ENCODE data around the gene TFEB. TPM values are rescaled to one million over a fixed set of nuclear protein-coding genes. Genes with fewer than 3 reads are reported as not detected.

The TFEB gene
- total RNA-seq, 1 donor from 2014 or later, result 9.7 TPM

DNA sequence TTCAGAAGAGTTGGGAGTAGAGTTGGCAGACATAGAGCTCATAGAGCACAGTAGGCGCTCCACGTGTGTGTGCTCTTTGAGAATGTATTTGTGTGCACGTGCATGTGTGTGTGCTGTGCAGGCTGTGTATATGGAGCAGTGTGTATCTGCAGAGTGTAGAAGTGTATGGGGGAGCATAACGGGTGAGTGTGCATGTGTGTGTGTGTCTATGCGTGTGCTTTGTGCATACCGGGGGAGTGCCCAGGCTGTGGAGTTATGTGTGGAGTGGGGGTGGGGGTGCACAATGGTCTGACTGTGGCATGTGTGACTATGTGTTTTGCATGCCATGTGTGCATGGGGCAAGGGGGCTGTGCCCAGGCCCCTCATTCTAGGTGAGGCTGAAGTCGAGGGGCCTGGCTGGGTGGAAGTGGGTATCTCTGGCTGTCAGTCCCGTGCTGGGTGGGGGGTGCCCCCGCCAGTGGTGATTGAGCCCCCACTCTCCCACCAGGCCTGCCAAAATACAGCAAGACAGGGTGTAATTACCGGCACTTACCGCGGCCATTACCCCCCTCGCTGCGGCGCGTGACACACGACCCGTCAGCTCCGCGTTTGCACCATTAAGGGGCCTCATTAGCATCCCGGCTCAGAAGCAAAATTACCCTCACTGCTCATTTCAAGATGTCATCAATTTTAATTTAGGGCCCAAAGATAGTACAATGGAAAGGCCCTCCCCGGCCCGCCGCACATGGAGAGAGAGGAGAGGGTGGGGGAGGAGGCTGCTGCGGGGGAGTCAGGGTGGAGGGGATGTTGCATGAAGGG is 58.1 kb downstream of the TFEB start:
- intact Hi-C loops (cut with micrococcal nuclease), result no loop called here

DNA sequence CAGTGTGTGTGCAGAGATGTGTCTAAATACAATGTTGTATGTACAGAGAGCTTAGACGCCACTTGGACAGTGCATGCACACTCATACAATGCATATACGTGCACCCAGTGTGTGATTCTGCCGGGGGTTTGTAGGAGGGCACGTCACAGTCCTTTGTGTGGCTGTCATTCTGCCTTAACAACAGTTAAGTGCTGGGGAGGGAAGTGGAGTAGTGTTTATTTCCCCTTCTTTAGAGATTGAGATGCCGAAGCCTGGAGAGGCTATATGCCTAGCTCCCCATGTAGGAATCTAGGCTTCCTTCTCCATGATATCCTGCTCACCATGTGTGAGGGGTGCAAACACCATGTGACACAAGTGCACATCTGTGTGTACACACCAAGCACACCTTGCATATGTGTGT is 59.0 kb downstream of the TFEB start:
- intact Hi-C loops (cut with micrococcal nuclease), result no loop called here

DNA sequence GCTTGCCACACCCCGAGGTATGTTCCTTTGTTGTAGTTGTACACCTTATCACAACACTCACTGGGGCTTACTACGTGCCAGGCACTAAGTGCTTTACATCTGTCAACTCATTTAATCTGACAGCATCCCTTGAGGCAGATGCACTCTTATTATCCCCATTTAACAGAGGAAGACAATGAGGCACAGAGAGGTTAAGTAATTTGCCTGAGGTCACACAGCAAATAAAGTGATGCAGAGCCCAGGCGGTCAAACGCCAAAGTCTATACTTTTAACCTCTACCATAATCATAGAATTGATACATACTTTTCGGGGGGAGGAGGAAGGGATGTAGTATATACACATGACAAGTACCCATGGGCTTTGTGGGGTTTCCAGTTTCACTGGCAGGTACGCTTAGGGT is 59.4 kb downstream of the TFEB start:
- intact Hi-C loops (cut with micrococcal nuclease), result no loop called here

DNA sequence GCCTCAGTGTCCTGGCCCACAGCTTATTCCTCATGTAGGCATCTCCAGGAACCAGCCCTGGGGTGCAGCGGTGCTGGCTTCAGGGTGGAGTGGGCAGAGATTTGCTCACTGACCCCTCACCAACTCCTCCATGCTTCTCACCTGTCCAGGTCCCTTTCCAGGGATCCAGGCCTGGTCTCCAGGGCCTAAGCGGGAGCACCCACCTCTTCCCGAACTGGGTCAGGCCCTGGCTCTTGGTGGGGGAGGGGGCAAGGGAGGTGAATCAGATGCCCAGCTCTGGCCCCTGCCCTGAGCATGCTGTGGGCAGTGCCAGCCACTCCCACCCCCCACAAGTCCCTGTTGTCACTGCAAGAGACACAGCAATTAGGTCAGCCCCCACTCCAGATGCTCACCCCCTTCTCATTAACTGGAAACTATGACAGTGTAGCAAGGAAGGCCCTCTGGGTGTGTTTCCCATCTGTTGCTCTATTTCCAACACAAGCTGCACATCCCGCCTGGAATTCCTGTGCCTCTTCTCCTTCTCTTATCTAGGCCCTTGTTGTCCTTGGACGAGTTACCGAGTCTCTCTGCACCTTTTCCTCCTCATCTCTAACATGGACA is 60.1 kb downstream of the TFEB start:
- intact Hi-C loops (cut with micrococcal nuclease), result no loop called here

DNA sequence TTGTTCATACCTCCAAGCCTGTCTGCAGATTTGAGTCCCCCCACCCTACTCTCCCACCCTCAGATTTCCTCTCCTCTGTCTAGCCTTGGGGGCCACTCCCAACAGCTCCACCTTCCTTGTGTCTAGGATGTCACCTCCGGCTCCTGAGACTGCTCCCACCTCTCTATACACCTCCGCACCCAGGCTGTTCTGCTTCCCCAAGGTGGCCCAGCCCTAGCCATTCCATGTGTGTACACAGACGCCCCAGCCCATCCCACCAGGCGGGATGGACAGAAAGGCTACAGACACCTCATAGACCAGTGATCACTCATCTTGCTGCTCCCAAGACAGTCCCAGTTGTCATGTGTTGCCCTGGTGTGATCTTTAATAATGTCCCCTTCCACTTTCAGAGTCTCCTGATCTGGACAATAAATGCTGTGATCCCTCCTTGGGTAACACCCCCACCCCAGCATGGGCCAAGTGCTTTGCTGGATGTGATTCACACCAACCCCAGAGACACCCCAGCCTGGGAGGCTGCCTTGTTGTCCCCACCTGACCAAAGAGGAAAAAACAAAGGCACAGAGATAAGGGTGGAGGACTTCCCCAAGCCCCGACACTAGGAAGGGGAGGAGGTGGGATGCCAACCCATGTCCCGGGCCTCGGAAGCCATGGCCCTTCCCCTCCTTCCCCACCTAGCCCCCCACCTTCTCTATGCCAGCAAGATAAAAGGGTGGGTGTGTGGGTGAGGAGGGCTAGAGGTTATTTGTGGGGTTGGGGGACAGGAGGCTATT is 61.0 kb downstream of the TFEB start:
- intact Hi-C loops (cut with micrococcal nuclease), result no loop called here

GRCh38 chr6:41673704-41674000 is 61.8 kb downstream of the TFEB start:
- intact Hi-C loops (cut with micrococcal nuclease), result no loop called here

DNA sequence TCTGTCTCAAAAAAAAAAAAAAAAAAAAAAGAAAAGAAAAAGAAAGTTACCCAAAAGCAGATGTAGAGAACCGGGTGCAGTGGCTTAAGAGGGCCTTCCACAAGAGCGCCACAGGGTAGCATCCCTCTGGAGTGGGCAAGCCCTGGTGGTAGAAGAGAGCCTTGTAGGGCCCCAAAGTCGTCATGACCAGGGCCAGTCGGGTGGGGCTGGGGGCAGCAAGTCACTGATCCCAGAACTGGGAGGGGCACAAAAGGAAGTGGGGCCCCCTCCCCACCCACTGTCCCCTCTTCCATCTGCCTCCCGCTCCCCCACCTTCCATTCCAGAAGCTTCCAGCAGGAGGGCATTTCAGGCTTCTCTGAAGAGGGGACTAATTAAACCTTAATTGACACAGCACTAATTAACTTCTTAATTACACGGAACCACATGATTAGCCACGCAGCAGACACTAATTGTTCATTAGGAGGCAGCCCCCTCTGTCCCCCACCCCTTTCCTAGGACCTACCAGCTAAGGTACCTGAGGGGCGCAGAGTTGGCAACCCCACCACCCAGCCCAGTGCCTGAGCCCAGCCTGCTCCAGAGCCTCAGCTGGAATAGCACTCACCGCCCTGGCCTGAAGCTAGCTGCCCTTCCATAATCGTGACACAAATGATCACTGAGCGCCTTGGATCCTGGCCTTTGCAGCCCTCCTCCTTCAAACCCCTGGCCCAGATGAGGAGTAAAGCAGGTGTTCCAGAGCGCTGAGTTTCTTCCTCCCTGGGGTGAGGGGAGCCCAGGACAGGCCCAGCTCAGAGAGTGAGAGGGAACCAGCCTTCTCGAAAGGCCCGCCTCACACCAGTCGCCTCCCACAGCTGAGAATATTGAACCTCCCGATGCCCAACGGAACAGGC is 62.3 kb downstream of the TFEB start:
- intact Hi-C loops (cut with micrococcal nuclease), result no loop called here

GRCh38 chr6:41672016-41672415 is 63.4 kb downstream of the TFEB start:
- intact Hi-C loops (cut with micrococcal nuclease), result no loop called here

DNA sequence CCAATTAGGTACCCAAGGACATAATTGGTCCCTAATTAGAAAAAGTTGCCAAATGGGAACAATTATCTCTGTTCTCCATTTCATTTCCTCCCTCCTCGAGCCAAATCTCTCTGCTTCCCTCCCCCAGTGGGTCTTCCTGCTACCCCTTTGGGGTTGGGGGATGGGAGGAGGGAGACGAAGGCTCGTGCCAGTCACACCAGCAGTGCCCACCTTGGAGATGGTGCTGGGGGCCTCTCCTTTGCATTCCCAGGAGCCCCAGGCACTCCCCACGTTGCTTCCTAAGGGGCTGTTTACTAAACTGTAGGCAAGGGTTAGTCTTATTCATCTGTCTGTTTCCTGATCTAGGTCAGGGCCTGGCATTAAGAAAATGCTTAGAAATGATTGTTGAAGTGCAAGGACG is 64.0 kb downstream of the TFEB start:
- intact Hi-C loops (cut with micrococcal nuclease), result no loop called here

DNA sequence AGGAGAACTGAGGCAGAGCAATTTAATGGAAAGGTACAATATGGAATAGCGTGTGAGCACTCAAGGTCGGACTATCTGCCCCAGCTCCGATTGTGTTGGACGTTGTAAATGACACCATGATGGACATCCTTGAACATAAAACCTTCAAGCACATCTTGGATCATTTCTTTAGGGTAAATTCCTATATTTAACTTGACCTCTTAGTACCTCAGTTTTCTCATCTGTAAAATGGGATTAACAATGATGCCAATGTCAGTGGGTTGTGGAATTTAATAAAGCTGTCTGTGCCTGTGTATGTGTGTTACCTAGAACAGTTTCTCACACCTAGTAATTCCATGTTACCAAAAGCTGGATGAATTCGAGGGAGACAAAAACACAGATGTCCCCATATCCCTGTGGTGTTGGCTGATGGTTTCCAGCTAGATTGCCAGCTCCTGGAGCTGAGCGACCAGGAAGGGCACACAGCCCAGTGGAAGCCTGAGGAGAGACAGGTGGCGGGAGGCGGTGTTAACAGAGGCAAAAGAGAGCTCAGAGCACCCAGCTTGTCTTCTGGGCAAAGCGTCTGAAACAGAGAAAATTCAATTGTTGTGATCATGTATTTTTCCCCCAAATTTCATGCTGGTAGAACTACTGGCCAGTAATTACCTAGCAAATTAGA is 64.6 kb downstream of the TFEB start:
- intact Hi-C loops (cut with micrococcal nuclease), result no loop called here

GRCh38 chr6:41668968-41669367 is 66.4 kb downstream of the TFEB start:
- intact Hi-C loops (cut with micrococcal nuclease), result no loop called here

DNA sequence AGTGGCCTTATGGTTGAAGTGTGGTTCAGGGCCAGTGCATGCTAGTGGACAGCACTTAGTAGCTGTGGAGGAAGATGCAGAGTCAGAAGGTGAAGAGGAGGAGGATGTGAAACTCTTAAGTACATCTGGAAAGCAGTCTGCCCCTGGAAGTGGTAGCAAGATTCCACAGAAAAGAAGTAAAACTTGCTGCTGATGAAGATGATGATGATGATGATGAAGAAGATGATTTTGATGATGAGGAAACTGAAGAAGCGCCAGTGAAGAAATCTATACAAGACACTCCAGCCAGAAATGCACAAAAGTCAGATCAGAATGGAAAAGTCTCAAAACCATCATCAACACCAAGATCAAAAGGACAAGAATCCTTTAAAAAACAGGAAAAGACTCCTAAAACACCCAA is 68.2 kb downstream of the TFEB start:
- intact Hi-C loops (cut with micrococcal nuclease), result no loop called here

DNA sequence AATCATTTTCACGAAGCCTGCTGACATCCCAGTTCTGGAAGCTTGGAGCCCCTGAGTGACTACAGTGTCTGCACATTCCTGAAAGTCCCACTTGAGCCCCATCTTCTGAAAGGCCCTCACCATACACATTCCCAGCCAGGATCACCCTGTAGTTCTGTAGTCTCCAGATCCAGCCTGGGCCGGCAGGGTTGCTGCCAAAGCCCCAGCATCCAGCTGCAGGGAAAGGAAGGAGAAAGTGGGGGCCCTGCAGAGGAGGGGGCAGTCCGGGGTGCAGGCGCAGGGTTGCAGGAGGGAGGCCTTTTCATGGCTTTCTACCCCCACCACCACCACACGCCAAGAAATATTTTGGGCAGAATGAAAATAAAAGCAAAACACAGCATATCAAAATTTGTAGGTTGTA is 71.1 kb downstream of the TFEB start:
- intact Hi-C loops (cut with micrococcal nuclease), result no loop called here

DNA sequence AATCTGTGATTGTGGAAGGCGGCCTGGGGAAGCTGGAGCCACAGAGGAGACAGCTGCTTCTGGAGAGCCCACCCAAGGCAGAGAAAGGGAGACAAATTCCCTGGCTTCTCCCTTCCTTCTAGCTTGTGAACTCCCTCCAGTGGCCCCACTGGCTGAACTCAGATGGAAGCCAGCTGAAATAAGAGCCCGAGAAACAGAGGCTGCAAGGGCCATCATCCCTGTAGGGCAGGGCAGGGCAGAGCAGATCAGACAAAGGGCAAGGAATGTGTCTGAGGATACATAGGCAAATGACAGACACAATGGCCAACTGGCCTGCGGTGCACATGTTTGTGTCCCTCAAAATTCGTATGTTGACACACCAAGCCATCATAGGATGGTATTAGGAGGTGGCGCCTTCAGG is 71.8 kb downstream of the TFEB start:
- intact Hi-C loops (cut with micrococcal nuclease), result no loop called here

DNA sequence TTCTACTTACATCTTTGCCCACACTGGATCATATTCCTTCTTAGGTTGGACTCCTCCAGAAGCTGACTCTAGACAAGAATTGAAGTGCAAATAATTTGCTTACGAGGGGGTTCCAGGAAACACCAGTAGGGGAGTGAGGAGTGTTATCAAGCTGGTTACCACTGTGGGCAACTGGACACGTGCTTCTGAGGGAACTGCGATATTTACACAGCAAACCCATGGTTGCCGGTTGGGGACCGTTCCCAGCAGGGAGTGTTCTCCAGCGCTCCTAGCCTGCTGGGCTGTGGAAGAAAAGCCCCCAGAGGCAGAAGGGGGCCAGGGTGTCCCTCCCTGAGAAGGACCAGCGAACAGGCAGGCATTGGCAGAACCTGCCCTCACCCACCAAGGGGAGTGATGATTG is 75.5 kb downstream of the TFEB start:
- intact Hi-C loops (cut with micrococcal nuclease), result no loop called here

GRCh38 chr6:41658636-41659035 is 76.8 kb downstream of the TFEB start:
- intact Hi-C loops (cut with micrococcal nuclease), result no loop called here

DNA sequence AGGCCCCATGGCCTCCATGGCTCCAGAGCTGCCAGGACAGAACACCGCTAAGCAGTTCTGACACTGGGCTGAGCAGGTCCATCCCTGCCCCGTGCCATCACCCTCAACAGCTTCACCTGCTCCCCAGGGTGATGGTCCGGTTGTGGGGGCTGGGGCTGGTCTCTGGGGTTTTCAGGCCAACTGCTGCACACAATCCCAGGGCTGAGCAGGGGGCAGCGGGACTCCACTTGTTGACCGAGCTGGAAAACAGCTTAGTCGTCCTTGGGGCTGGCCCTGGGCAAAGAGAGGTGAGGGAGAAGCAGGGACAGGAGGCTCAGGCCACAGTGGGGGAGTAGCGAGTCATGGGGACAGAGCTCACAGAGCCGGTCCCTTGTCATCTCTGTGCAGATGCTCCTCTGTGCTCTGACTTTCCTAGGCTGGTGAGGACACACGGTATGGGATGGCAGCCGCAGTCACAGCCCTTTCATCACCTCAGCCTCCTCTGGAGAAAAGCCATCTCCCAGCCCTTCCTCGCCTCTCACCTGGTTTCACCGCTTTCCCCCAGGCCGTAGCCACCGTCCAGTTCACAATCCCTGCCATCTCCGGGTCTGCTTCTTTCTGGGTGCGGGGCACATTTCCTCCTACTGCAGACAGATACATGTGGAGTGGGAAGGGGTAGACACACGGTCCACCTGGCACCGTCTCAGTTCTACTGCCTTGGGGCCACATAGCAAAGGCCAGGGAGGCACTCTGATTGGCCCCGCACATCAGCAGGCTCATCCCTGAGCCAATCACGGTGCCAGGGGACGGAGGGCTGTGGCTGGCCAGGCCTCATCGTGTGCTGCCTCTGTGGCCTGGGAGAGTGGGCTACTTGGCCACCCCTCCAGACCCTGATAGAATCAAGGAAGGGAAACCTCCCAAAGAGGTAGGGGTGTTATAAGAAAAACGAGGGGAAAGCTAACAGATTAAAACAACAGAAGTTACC is 78.0 kb downstream of the TFEB start:
- intact Hi-C loops (cut with micrococcal nuclease), result no loop called here

DNA sequence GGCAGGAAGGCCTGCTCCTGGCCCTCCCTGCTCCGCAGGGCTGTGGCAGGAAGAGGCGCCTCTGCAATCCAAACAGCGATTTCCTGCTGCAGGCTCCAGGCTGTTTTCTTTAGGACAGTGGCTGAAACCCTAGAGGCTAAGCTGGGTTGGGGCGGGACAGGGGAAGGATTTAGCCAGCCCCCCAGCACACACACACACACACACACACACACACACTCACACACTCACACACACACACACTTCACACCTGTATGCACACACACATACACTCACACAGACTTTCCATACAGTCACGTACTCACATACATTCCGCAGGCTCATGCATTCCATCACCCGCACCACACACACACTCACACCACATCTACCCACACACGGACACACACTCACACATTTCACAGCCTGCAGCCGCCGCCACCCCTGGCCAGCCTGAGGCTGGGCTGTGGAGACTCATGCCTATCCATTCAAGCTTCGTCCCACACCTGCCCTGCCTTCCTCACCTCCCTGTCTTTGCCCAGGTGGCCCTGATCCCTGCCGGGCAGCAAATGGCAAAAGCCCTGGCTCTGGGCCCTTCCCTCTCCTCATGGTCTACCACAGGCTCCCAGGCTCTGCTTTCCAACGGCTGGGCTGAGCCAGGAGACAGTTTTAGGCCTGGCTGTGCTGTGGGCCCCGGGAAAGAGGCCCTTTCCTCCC is 79.3 kb downstream of the TFEB start:
- intact Hi-C loops (cut with micrococcal nuclease), result no loop called here

DNA sequence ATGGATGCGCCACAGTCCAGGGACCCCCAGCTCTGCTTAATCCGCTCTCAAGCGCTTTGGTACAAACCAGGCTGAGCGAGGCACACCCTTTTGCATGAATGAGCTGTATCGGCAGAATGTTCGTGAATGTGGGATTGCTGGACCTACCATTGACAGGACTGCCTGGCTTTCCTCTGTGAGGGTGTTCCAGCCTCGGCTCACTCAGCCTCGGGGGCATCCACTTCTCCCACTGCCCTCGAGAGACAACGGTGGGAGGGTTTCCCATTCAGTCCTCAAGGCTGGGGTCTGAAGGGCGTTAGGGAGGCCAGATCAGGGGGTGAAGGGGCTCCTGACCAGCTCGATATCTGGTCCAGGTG is 79.8 kb downstream of the TFEB start:
- intact Hi-C loops (cut with micrococcal nuclease), result no loop called here

GRCh38 chr6:41655176-41655575 is 80.2 kb downstream of the TFEB start:
- intact Hi-C loops (cut with micrococcal nuclease), result no loop called here

Data from T-helper 2 cell treated with Interferon-gamma antibody and Interleukin-4, amounts not matched to agents 100 ng/mL and 5 ng/mL, for 36 hours (primary cell).